ES-I3 (cell line): ENCODE results near the gene MRPL55.

Experiments
- H3K36me3 ChIP-seq: 2 replicates; pipeline ENCODE4 v1.6.1; 2013; ENCODE audit warnings: mild to moderate bottlenecking, low read length, control low read depth, moderate library complexity; ENCODE audit not compliant: insufficient read depth
- H3K4me1 ChIP-seq: 2 replicates; pipeline ENCODE4 v1.6.1; 2013; ENCODE audit warnings: mild to moderate bottlenecking, control low read depth, low read length; ENCODE audit not compliant: insufficient read depth
- H3K9ac ChIP-seq: 2 replicates; pipeline ENCODE4 v1.6.1; 2013; ENCODE audit warnings: low read depth, mild to moderate bottlenecking, low read length, moderate library complexity
- H3K9me3 ChIP-seq: 2 replicates; pipeline ENCODE4 v1.6.1; 2013; ENCODE audit warnings: mild to moderate bottlenecking, low read length, moderate library complexity; ENCODE audit not compliant: control insufficient read depth, insufficient read depth

MRPL55 gene

GRCh38 chr1:228082918-228083870 lies 25.9 kb downstream of the MRPL55 start:
- H3K36me3 ChIP-seq = no peaks in the 10 kb centered on the region
- peaks cover 28% of the 10 kb centered on the region for H3K4me1 ChIP-seq
- peak overlapping the region; percentile 96 for H3K9ac ChIP-seq
- no peaks in the 10 kb centered on the region for H3K9me3 ChIP-seq

- Histone ChIP-seq H3K9me3 (no peaks in the 10 kb centered on the region), H3K36me3 (no peaks in the 10 kb centered on the region), H3K4me1 (peaks cover 20% of the 10 kb centered on the region), H3K9ac (peak within 1 kb of the TSS; percentile 96)
Measured at GRCh38 chr1:228082214-228082917, 26.7 kb downstream of the MRPL55 start, which contains the start of gene ARF1. TSS of gene ARF1 (plus strand) at chr1:228082708. CDS start at chr1:228097115, 14,407 bp downstream.

DNA sequence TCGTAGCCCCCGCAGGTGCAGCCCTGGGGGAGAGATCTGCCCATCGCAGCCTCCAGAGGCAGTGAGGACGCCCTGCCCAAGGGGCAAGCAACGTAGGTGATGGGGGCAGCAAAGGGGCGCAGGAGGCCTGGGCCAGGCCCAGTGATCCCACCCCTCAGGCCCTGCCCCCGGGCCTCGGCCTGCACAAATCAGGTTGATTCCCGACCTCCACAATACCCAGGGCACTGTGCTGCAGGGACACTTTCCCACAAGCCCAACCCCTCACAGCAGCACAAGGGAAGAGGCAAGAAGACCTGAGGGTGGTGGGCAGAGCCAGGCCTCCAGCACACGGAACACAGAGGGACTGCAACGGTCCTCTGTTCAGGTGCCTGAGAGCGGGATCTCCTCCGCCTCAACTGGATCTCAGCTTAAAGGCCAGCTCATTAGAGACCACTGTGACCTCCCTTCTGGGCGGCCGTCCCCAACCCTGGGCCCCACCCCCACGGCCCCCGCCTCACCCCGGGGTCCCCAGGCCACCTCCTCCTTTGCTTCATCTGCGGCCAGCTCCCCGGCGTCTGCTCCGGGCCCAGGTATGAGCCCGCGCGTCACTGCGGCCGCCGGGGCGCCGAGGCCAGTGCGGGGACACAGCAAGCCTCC lies 27.4 kb downstream of the MRPL55 start:
- H3K9ac ChIP-seq = peak overlapping the region; percentile 84; the same call in 1 of the 2 replicates
- H3K36me3 ChIP-seq = no peaks in the 10 kb centered on the region
- H3K4me1 ChIP-seq = peaks cover 18% of the 10 kb centered on the region
- H3K9me3 ChIP-seq = no peaks in the 10 kb centered on the region

- H3K4me1 ChIP-seq = peaks cover 18% of the 10 kb centered on the region
- H3K9me3 ChIP-seq = no peaks in the 10 kb centered on the region
- no peaks in the 10 kb centered on the region for H3K36me3 ChIP-seq
- peak overlapping the region; percentile 84; the same call in 1 of the 2 replicates for H3K9ac ChIP-seq
Measured at GRCh38 chr1:228081144-228081543, 28.0 kb downstream of the MRPL55 start.

GRCh38 chr1:228079601-228080263 lies 29.4 kb downstream of the MRPL55 start:
- H3K9ac ChIP-seq = no peak overlapping the region

DNA sequence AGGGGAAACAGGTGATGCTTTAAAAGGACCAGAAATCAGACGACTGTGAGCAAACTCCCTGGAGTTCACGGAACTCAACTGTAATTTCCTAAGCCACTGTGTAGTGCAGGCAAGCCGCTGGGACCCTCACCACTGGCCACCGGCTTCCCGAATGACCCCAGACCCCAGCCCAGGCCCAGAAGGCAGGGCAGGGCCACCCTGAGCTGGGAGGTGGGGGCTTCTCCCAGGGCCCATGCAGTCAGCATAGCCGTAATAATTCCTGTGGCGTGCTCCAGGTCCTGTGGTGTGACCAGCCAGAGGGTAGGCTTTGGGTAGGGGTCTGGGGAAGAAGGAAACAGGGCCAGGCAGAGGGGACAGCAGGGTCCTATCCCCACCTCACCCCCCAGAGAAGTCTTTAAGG lies 30.1 kb downstream of the MRPL55 start:
- no peak overlapping the region for H3K9ac ChIP-seq
- no peaks in the 10 kb centered on the region for H3K36me3 ChIP-seq
- no peaks in the 10 kb centered on the region for H3K4me1 ChIP-seq
- H3K9me3 ChIP-seq = no peaks in the 10 kb centered on the region

More at GRCh38 chr1:228079601-228080263, 29.4 kb downstream of the MRPL55 start:
- no peaks in the 10 kb centered on the region for H3K9me3 ChIP-seq
- H3K36me3 ChIP-seq = no peaks in the 10 kb centered on the region
- peaks cover 7% of the 10 kb centered on the region; the same call in 1 of the 2 replicates for H3K4me1 ChIP-seq

GRCh38 chr1:228077565-228078330 lies 31.4 kb downstream of the MRPL55 start:
- Histone ChIP-seq H3K9me3 (no peaks in the 10 kb centered on the region), H3K4me1 (no peaks in the 10 kb centered on the region), H3K36me3 (no peaks in the 10 kb centered on the region), H3K9ac (no peak overlapping the region)

DNA sequence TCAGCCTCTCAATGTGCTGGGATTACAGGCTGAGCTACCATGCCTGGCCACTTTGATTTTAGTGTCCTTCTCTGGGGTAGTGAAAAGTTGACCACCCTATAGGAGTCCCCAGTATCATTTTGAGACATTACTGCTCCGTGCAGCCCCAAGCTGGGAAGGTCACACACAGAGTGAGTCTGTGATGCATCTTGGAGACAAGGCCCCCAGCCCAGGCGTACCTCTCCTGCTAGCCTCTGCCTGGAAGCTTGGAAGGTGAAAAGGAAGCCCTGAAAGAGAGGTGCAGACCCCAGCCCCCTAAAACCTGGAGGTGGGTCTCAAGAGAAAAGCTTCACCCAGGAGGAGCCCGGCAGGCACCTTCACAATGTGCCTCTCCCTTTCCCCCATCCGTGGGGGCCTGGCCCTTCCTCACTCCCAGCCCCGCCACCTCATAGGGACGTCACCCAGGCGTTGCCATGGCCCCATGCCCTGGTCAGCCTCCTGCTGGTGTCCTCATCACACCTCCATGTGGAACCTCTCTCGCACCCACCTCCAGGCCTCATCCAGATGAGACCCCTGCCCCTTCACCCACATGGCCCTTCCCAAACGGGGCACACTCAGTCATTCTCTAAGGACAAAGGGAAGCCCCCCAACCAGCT lies 32.2 kb downstream of the MRPL55 start:
- no peaks in the 10 kb centered on the region for H3K36me3 ChIP-seq
- no peaks in the 10 kb centered on the region for H3K4me1 ChIP-seq
- H3K9ac ChIP-seq = no peak overlapping the region
- no peaks in the 10 kb centered on the region for H3K9me3 ChIP-seq

- Histone ChIP-seq H3K36me3 (no peaks in the 10 kb centered on the region), H3K9me3 (no peaks in the 10 kb centered on the region)
Measured at GRCh38 chr1:228075801-228076271, 33.3 kb downstream of the MRPL55 start.

GRCh38 chr1:228074954-228075730 lies 34.0 kb downstream of the MRPL55 start:
- no peak overlapping the region for H3K9ac ChIP-seq
- H3K4me1 ChIP-seq = no peaks in the 10 kb centered on the region

More at GRCh38 chr1:228075801-228076271, 33.3 kb downstream of the MRPL55 start:
- Histone ChIP-seq H3K9ac (no peak overlapping the region), H3K4me1 (no peaks in the 10 kb centered on the region)

GRCh38 chr1:228073857-228074545 lies 35.1 kb downstream of the MRPL55 start:
- Histone ChIP-seq H3K36me3 (no peaks in the 10 kb centered on the region), H3K9me3 (no peaks in the 10 kb centered on the region), H3K4me1 (no peaks in the 10 kb centered on the region), H3K9ac (no peak overlapping the region)

More at GRCh38 chr1:228074954-228075730, 34.0 kb downstream of the MRPL55 start:
- Histone ChIP-seq H3K36me3 (no peaks in the 10 kb centered on the region), H3K9me3 (no peaks in the 10 kb centered on the region)
